Inflammatory macrophage treated with lipopolysaccharide for 1 hour (primary cell): ENCODE data around the gene MAK.
"Not testable (repeated sequence)": the region's sequence is repeated elsewhere in the genome, so short reads cannot be mapped to it uniquely, and the experiment has no call there.

Experiments used
- DNase-seq, 2 donors: peaks; one replicate each; pipeline ENCODE4 v3.0.0-alpha.2; 2020 to 2022

MAK gene

GRCh38 chr6:10722570-10722819, 115.8 kb downstream of the MAK start:
- no peak for DNase-seq

- no peak for DNase-seq
Measured at GRCh38 chr6:10721850-10722569, 116.3 kb downstream of the MAK start.

GRCh38 chr6:10720960-10721849, 117.1 kb downstream of the MAK start:
- DNase-seq = not testable (repeated sequence)

GRCh38 chr6:10720265-10720959, 117.9 kb downstream of the MAK start:
- DNase-seq = peak; percentile 20 to 28

- DNase-seq = no peak
Measured at GRCh38 chr6:10719964-10720264, 118.4 kb downstream of the MAK start.

GRCh38 chr6:10719296-10719963, 118.9 kb downstream of the MAK start:
- DNase-seq = peak in 1 of 2 donors; percentile 19

GRCh38 chr6:10713962-10714361, 124.4 kb downstream of the MAK start:
- DNase-seq = no peak
